Calu3 (cell line): ENCODE data around the gene FOXD4L1. TPM values are rescaled to one million over a fixed set of nuclear protein-coding genes. Genes with fewer than 3 reads are reported as not detected.
"Not testable (repeated sequence)": the region's sequence is repeated elsewhere in the genome, so short reads cannot be mapped to it uniquely, and the experiment has no call there.

Source experiments
- BruUV-seq: library from RNA; stranded (reverse); fragments of 400-500 nt; replicated peaks from 2 replicates; lab custom pipeline; 2021; lab: Mats Ljungman, UMichigan
- CTCF ChIA-PET: fragments of 300-600 bp; sonication (Branson Sonifier 250); formaldehyde crosslinking; loops from one replicate; lab custom pipeline; 2022; ENCODE audit warnings: antibody characterized with exemption; lab: Charles Lee
- DNase-seq: peaks from one replicate; pipeline ENCODE4 v3.0.0; 2022
- H3K27ac Mint-ChIP-seq: one replicate; pipeline ENCODE4 v1.8.0; 2022; ENCODE audit warnings: mixed read lengths; ENCODE audit not compliant: unreplicated experiment
- H3K27me3 Mint-ChIP-seq: one replicate; pipeline ENCODE4 v1.8.0; 2022; ENCODE audit warnings: mixed read lengths; ENCODE audit not compliant: unreplicated experiment
- H3K36me3 Mint-ChIP-seq: one replicate; pipeline ENCODE4 v1.8.0; 2022; ENCODE audit warnings: mild to moderate bottlenecking, moderate library complexity, mixed read lengths; ENCODE audit not compliant: insufficient read depth, unreplicated experiment
- H3K4me1 Mint-ChIP-seq: one replicate; pipeline ENCODE4 v1.8.0; 2022; ENCODE audit warnings: mild to moderate bottlenecking, low read depth, mixed read lengths; ENCODE audit not compliant: unreplicated experiment
- H3K4me3 Mint-ChIP-seq: one replicate; pipeline ENCODE4 v1.8.0; 2022; ENCODE audit warnings: mild to moderate bottlenecking, low read depth, moderate library complexity, mixed read lengths; ENCODE audit not compliant: unreplicated experiment
- H3K9me3 Mint-ChIP-seq: one replicate; pipeline ENCODE4 v1.8.0; 2022; ENCODE audit warnings: low read depth, mixed read lengths; ENCODE audit not compliant: unreplicated experiment
- intact Hi-C: fragments of 100-400 bp; cut with micrococcal nuclease; formaldehyde crosslinking; loops from one replicate; pipeline ENCODE4 v1.10.0; 2022; ENCODE audit not compliant: unreplicated experiment
- total RNA-seq: library from RNA; stranded (reverse); gene quantifications from 2 replicates; pipeline ENCODE4 v1.2.3, GENCODE V29; 2022

The FOXD4L1 gene
- total RNA-seq, 1 experiment from 2014 or later: 0.92 TPM

GRCh38 chr2:113503094-113504042, 4.9 kb downstream of the FOXD4L1 start:
- BruUV-seq, intact Hi-C loops, H3K27ac Mint-ChIP-seq, DNase-seq, H3K9me3 Mint-ChIP-seq, CTCF ChIA-PET, H3K4me1 Mint-ChIP-seq, H3K4me3 Mint-ChIP-seq, H3K27me3 Mint-ChIP-seq, H3K36me3 Mint-ChIP-seq: not testable (repeated sequence)

- H3K27ac Mint-ChIP-seq, H3K9me3 Mint-ChIP-seq, BruUV-seq, H3K36me3 Mint-ChIP-seq, CTCF ChIA-PET, H3K4me3 Mint-ChIP-seq, H3K4me1 Mint-ChIP-seq, H3K27me3 Mint-ChIP-seq, intact Hi-C loops, DNase-seq: not testable (repeated sequence)
These were observed 5.6 kb downstream of the FOXD4L1 start for GRCh38 chr2:113504081-113504480.

DNA sequence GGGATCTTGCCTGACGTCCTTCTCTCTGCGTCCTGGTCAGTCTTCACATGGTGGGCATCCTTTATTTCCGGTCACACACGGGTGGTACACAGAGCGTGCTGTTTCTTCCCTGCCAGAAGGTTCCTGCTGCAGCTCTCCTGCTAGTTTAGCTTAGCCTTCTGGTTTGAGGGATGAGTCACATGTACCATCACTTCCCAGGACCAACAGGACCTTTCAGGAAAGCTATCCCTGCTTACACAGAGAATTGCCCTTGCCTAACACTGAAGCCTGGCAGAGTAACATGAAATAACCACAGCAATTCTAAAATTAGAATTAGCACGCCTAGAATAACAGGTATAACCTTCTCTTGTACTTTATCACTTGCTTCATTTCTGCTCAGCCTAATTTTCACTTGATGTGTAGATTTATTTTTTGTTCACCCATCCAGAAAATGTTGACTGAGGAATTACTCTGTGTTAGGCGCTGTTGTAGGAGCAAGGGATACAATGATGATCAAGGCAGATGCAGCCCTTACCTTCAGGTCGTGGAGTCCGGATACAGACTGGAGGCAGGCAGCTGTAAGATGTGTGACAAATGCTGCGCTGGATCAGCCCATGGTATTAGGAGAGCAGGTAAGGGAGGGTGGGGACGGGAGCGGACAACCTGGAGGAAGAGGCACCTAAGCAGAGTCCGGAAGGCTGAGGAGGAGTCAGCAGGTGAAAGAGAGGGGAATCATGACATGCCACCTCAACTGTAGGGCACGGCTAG, 9.1 kb downstream of the FOXD4L1 start:
- H3K4me3 Mint-ChIP-seq, DNase-seq, CTCF ChIA-PET, H3K9me3 Mint-ChIP-seq, H3K36me3 Mint-ChIP-seq, H3K27ac Mint-ChIP-seq, intact Hi-C loops, H3K27me3 Mint-ChIP-seq, H3K4me1 Mint-ChIP-seq, BruUV-seq: not testable (repeated sequence)

DNA sequence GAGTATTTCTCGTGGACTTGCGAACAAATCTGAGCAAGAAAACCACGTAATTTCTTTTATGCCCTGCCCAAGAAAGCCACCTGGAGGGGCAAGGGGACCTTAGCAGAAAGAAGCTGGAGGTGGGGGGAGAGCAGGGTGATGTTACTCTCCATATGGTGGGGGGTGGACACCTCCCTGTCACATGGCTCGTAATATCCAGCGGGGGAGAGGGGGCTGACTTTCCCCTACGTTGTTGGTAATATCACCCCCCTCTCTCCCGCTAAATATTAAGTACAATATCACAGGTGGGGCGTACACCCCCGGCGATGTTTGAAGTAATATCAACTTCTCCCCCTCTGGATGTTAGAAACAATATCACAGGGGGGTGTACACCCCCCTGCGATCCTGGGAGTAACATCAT, 9.7 kb downstream of the FOXD4L1 start:
- BruUV-seq, H3K4me1 Mint-ChIP-seq, H3K27me3 Mint-ChIP-seq, H3K4me3 Mint-ChIP-seq, CTCF ChIA-PET, intact Hi-C loops, DNase-seq, H3K9me3 Mint-ChIP-seq, H3K36me3 Mint-ChIP-seq, H3K27ac Mint-ChIP-seq: not testable (repeated sequence)

DNA sequence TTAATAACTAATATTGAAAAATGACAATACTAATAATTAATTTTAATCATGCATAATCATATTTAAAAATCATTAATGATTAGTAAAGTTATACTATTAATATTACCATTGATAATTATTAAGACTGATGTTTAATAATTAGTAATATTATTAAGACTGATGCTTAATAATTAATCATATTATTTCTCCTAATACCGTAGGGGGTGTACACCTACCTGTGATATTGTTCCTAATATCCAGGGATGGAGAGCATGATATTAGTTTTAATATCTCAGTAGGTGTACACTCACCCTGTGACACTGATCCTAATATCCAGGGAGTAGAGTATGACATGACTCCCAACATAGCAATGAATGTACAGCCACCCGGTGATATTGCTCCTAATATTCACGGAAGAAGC, 12.4 kb downstream of the FOXD4L1 start:
- H3K27ac Mint-ChIP-seq, H3K4me3 Mint-ChIP-seq, BruUV-seq, DNase-seq, H3K9me3 Mint-ChIP-seq, intact Hi-C loops, H3K36me3 Mint-ChIP-seq, CTCF ChIA-PET, H3K4me1 Mint-ChIP-seq: not testable (repeated sequence)
- H3K27me3 Mint-ChIP-seq: peaks cover 19% of the 10 kb centered on the region

DNA sequence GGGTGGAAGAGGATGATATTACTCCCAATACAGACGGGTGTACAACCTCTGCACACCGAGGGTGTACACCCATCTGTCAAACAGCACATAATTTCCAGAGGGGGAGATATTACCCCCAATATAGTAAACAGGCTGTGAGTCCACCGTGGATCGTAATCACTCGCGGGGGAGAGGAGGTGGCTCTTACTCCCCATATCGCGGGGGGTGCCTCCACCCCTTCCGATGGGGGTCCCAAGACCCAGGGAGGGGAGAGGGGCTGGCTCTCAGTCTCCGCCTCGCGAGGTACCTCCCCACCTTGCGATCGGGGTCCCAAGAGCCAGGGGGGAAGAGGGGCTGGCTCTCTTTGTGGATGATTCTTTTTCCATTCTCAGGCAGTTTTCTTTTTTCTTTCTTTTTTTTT, 13.4 kb downstream of the FOXD4L1 start:
- H3K4me3 Mint-ChIP-seq, H3K27ac Mint-ChIP-seq, DNase-seq, H3K4me1 Mint-ChIP-seq, intact Hi-C loops, H3K9me3 Mint-ChIP-seq, BruUV-seq, CTCF ChIA-PET, H3K36me3 Mint-ChIP-seq: not testable (repeated sequence)
- peaks cover 19% of the 10 kb centered on the region for H3K27me3 Mint-ChIP-seq

DNA sequence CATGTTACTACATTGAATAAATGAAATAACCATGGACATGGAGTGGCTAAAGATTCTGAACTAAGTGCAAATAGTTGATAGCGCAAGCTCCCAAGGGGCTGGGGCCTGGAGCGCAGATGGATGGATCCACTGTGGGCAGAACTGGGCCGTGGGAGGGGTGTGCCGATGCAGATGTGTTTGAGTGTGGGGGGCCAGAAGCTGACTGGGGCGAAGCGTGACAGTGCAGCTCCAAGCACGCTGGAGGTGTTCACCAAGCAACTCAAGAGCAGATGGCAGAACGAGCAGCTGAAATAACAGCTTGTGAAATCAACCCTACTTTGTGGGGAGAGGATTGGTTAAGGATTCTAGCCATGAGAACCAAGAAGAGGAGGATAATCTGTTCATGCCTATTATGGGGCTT, 17.0 kb downstream of the FOXD4L1 start:
- H3K27me3 Mint-ChIP-seq: peaks cover 13% of the 10 kb centered on the region
- DNase-seq, H3K36me3 Mint-ChIP-seq, intact Hi-C loops, H3K4me3 Mint-ChIP-seq, H3K4me1 Mint-ChIP-seq, CTCF ChIA-PET, BruUV-seq, H3K9me3 Mint-ChIP-seq, H3K27ac Mint-ChIP-seq: not testable (repeated sequence)

- intact Hi-C loops, H3K27ac Mint-ChIP-seq, DNase-seq, H3K4me1 Mint-ChIP-seq, H3K36me3 Mint-ChIP-seq, CTCF ChIA-PET, H3K4me3 Mint-ChIP-seq, H3K9me3 Mint-ChIP-seq, BruUV-seq: not testable (repeated sequence)
- peaks cover 13% of the 10 kb centered on the region for H3K27me3 Mint-ChIP-seq
These were observed 17.5 kb downstream of the FOXD4L1 start for GRCh38 chr2:113515995-113516394.

DNA sequence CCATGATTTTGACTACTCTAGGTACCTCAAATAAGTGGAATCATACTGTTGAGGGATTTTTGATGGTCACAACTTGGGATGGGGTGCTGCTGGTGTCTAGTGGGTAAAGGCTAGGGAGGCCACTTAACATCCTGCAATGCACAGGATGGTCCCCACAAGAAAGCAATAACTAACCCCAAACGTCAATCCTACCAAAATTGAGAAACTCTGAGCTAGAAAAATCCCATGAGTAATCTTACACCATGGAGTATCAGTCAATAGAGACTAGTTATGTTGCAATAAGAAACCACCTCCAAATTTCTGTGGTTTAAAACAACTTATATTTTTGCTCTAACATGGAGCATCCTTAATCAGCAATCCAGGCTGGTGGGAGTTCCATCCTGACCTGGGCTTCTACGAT, 18.6 kb downstream of the FOXD4L1 start:
- BruUV-seq, CTCF ChIA-PET: not testable (repeated sequence)

More for the DNA sequence above, 18.6 kb downstream of the FOXD4L1 start:
- H3K27ac Mint-ChIP-seq, intact Hi-C loops, H3K4me1 Mint-ChIP-seq, H3K36me3 Mint-ChIP-seq, H3K9me3 Mint-ChIP-seq, DNase-seq, H3K4me3 Mint-ChIP-seq: not testable (repeated sequence)
- H3K27me3 Mint-ChIP-seq: peaks cover 13% of the 10 kb centered on the region
